HT1080 (cell line): ENCODE measurements around the gene ADGRE2. TPM values are rescaled to one million over a fixed set of nuclear protein-coding genes. Genes with fewer than 3 reads are reported as not detected.
"Not testable (repeated sequence)": the region's sequence is repeated elsewhere in the genome, so short reads cannot be mapped to it uniquely, and the experiment has no call there.

Source experiments
- DNase-seq: peaks from one replicate; pipeline ENCODE4 v3.0.0-alpha.2; 2015; ENCODE audit warnings: low read depth
- polyA plus RNA-seq, 2 experiments: library from polyadenylated mRNA; depleted of rRNA; stranded (reverse); fragments of >200 nt; gene quantifications; 2 replicates each; pipeline ENCODE4 v1.2.3, GENCODE V29; 2015
- total RNA-seq: library from RNA; depleted of rRNA; stranded (reverse); fragments of >200 nt; shearing (Covaris generic); gene quantifications from 2 replicates; pipeline ENCODE4 v1.2.3, GENCODE V29; 2014; rRNA removed

ADGRE2 gene
- total RNA-seq, result not detected in 2 replicates
- polyA plus RNA-seq (2015; cell fraction: cytosol; rRNA removed), result not detected in 2 replicates
- 0.06 and 0.22 TPM in 2 replicates for polyA plus RNA-seq (2015; cell fraction: nucleus; rRNA removed)

GRCh38 chr19:14778110-14778845, at the start of gene ADGRE2:
TSS of gene ADGRE2 (minus strand) at chr19:14778560. CDS start at chr19:14776756, 1,804 bp downstream.
- DNase-seq, result not testable (repeated sequence)

- DNase-seq, result no peak
These were observed 47.6 kb upstream of the ADGRE2 start for GRCh38 chr19:14826006-14826405.

- no peak for DNase-seq
These were observed 43.6 kb upstream of the ADGRE2 start for GRCh38 chr19:14821937-14822336.

GRCh38 chr19:14818588-14818987, 40.2 kb upstream of the ADGRE2 start:
- DNase-seq, result no peak

- no peak for DNase-seq
These were observed 38.7 kb upstream of the ADGRE2 start for GRCh38 chr19:14817052-14817451.

GRCh38 chr19:14814982-14815652, 36.8 kb upstream of the ADGRE2 start:
- DNase-seq, result no peak

- DNase-seq, result no peak
These were observed 31.1 kb upstream of the ADGRE2 start for GRCh38 chr19:14809272-14810057.

- no peak for DNase-seq
These were observed 26.4 kb upstream of the ADGRE2 start for GRCh38 chr19:14804765-14805164.

- DNase-seq, result no peak
These were observed 20.4 kb upstream of the ADGRE2 start for GRCh38 chr19:14798760-14799159.

- no peak for DNase-seq
These were observed 17.7 kb upstream of the ADGRE2 start for GRCh38 chr19:14796021-14796420.

- peak; percentile 40 for DNase-seq
These were observed 16.8 kb upstream of the ADGRE2 start for GRCh38 chr19:14795078-14795721.

GRCh38 chr19:14792250-14792649, 13.9 kb upstream of the ADGRE2 start:
- DNase-seq, result not testable (repeated sequence)

GRCh38 chr19:14786421-14786851, 8.1 kb upstream of the ADGRE2 start:
- DNase-seq, result no peak

GRCh38 chr19:14785102-14785793, 6.9 kb upstream of the ADGRE2 start:
- peak; percentile 66 for DNase-seq

- peak; percentile 44 for DNase-seq
These were observed 6.4 kb upstream of the ADGRE2 start for GRCh38 chr19:14784730-14785101.

GRCh38 chr19:14783410-14783998, 5.1 kb upstream of the ADGRE2 start:
- not testable (repeated sequence) for DNase-seq

- peak; percentile 17 for DNase-seq
These were observed 4.5 kb upstream of the ADGRE2 start for GRCh38 chr19:14782626-14783409.

- DNase-seq, result not testable (repeated sequence)
These were observed 3.6 kb upstream of the ADGRE2 start for GRCh38 chr19:14781713-14782536.
